RWPE1 (cell line): ENCODE results near the gene JSRP1.

Experiments used
- CTCF ChIA-PET: fragments of 350-600 bp; sonication (Branson Sonifier 250); formaldehyde crosslinking; extraction: SDS; loops from one replicate; lab custom pipeline; 2021; lab: Yijun Ruan, JAX
- POLR2A ChIA-PET: fragments of 400-600 bp; formaldehyde crosslinking; extraction: SDS; loops from one replicate; lab custom pipeline; 2020; ENCODE audit warnings: antibody characterized with exemption; ENCODE audit not compliant: low non-redundant PET; lab: Yijun Ruan, JAX
- DNase-seq: peaks from one replicate; pipeline ENCODE4 v3.0.0; 2012; ENCODE audit warnings: low spot score
- H3K27ac ChIP-seq: fragments of 450-650 bp; 2 replicates; pipeline ENCODE4 v1.5.1; 2017
- CTCF ChIP-seq: fragments of 450-650 bp; conservative IDR thresholded peaks from 2 replicates; pipeline ENCODE4 v1.5.1; 2017; ENCODE audit warnings: low read depth, mild to moderate bottlenecking

JSRP1 gene

GRCh38 chr19:2288818-2289713 lies 32.8 kb upstream of the JSRP1 start:
- POLR2A ChIA-PET, result no interaction called here
- DNase-seq, result no peak
- H3K27ac ChIP-seq, result no peak overlapping the region
- no peak for TF ChIP-seq CTCF
- CTCF ChIA-PET, result interaction anchor here (0.7 kb wide), 1 partner anchor 104 kb away, joined by 3 read pairs; no protein-coding TSS in a partner anchor

GRCh38 chr19:2288338-2288817 lies 32.2 kb upstream of the JSRP1 start:
- ChIA-PET POLR2A (no interaction called here), CTCF (no interaction called here)
- no peak for TF ChIP-seq CTCF
- DNase-seq, result no peak
- no peak overlapping the region for H3K27ac ChIP-seq

GRCh38 chr19:2287585-2288337 lies 31.5 kb upstream of the JSRP1 start:
- DNase-seq, result no peak
- TF ChIP-seq CTCF, result no peak
- no peak overlapping the region for H3K27ac ChIP-seq
- ChIA-PET POLR2A (no interaction called here), CTCF (interaction anchor here (0.7 kb wide), 1 partner anchor 28 kb away, joined by 3 read pairs; no protein-coding TSS in a partner anchor)

GRCh38 chr19:2286402-2287140 lies 30.4 kb upstream of the JSRP1 start:
- DNase-seq, result no peak
- POLR2A ChIA-PET, result interaction anchor here (0.5 to 0.6 kb wide), 3 partner anchors 8 to 597 kb away, joined by 3 to 6 read pairs (median 5); no protein-coding TSS in a partner anchor
- CTCF ChIA-PET, result interaction anchor here (1.0 kb wide), 1 partner anchor 68 kb away, joined by 3 read pairs; no protein-coding TSS in a partner anchor
- H3K27ac ChIP-seq, result no peak overlapping the region
- no peak for TF ChIP-seq CTCF

GRCh38 chr19:2283835-2284507 lies 27.8 kb upstream of the JSRP1 start:
- H3K27ac ChIP-seq, result no peak overlapping the region
- ChIA-PET POLR2A (no interaction called here), CTCF (no interaction called here)
- TF ChIP-seq CTCF, result no peak
- DNase-seq, result no peak
